Measurements from ENCODE around the gene ICE2.

Gene ICE2

GRCh38 chr15:60386615-60387014 is 92.3 kb downstream of the ICE2 start:
- DNase-seq (ENCODE audit: low spot score), result no peak

GRCh38 chr15:60385620-60386552 is 93.1 kb downstream of the ICE2 start:
- no peak for DNase-seq (ENCODE audit: low spot score)

- DNase-seq (ENCODE audit: low spot score), result no peak
These were observed 94.3 kb downstream of the ICE2 start for GRCh38 chr15:60384526-60385126.

GRCh38 chr15:60384053-60384452 is 94.9 kb downstream of the ICE2 start:
- DNase-seq (ENCODE audit: low spot score), result no peak

- DNase-seq (ENCODE audit: low spot score), result no peak
These were observed 95.9 kb downstream of the ICE2 start for GRCh38 chr15:60382773-60383674.

- DNase-seq (ENCODE audit: low spot score), result peak; percentile 71
These were observed 97.7 kb downstream of the ICE2 start for GRCh38 chr15:60381148-60381788.

- DNase-seq (ENCODE audit: low spot score), result no peak
These were observed 99.2 kb downstream of the ICE2 start for GRCh38 chr15:60379525-60380274.

GRCh38 chr15:60379185-60379524 is 99.8 kb downstream of the ICE2 start:
- no peak for DNase-seq (ENCODE audit: low spot score)

GRCh38 chr15:60376677-60377095 is 102.3 kb downstream of the ICE2 start:
- DNase-seq (ENCODE audit: low spot score), result no peak

- DNase-seq (ENCODE audit: low spot score), result no peak
These were observed 103.6 kb downstream of the ICE2 start for GRCh38 chr15:60375306-60375705.

- peak; percentile 95 for DNase-seq (ENCODE audit: low spot score)
These were observed 104.3 kb downstream of the ICE2 start for GRCh38 chr15:60374628-60375081.

GRCh38 chr15:60374209-60374608 is 104.7 kb downstream of the ICE2 start:
- no peak for DNase-seq (ENCODE audit: low spot score)

- no peak for DNase-seq (ENCODE audit: low spot score)
These were observed 105.2 kb downstream of the ICE2 start for GRCh38 chr15:60373745-60374144.

GRCh38 chr15:60373327-60373726 is 105.6 kb downstream of the ICE2 start:
- DNase-seq (ENCODE audit: low spot score), result no peak

GRCh38 chr15:60372756-60373155 is 106.2 kb downstream of the ICE2 start:
- no peak for DNase-seq (ENCODE audit: low spot score)

GRCh38 chr15:60372227-60372626 is 106.7 kb downstream of the ICE2 start:
- no peak for DNase-seq (ENCODE audit: low spot score)

- DNase-seq (ENCODE audit: low spot score), result peak; percentile 99
These were observed 107.5 kb downstream of the ICE2 start for GRCh38 chr15:60371175-60372051.

- DNase-seq (ENCODE audit: low spot score), result no peak
These were observed 108.1 kb downstream of the ICE2 start for GRCh38 chr15:60370869-60371136.

GRCh38 chr15:60370105-60370868 is 108.7 kb downstream of the ICE2 start:
- DNase-seq (ENCODE audit: low spot score), result peak; percentile 98

- DNase-seq (ENCODE audit: low spot score), result no peak
These were observed 109.2 kb downstream of the ICE2 start for GRCh38 chr15:60369696-60370095.

Measured in kidney capillary endothelial cell (primary cell).